HepG2 (cell line): ENCODE measurements around the gene ZNF584.

ENCODE experiments used
- CTCF ChIP-seq: sonication (generic); formaldehyde crosslinking; IDR thresholded peaks from 2 replicates; pipeline ENCODE4 v1.5.0; 2020; ENCODE audit warnings: mild to moderate bottlenecking, missing genetic modification reagents, moderate library complexity
- POLR2AphosphoS5 ChIP-seq: IDR thresholded peaks from 2 replicates; pipeline ENCODE4 v1.6.1; 2012; ENCODE audit warnings: low read depth, low read length
- ZBTB7A ChIP-seq: sonication (generic); formaldehyde crosslinking; IDR thresholded peaks from 2 replicates; pipeline ENCODE4 v1.8.0; 2022; ENCODE audit warnings: mild to moderate bottlenecking, missing genetic modification reagents

GRCh38 chr19:58434217-58434616 is 25.8 kb downstream of the ZNF584 start:
- no peak for TF ChIP-seq POLR2AphosphoS5
- TF ChIP-seq CTCF (CRISPR knock-in tag) = no peak
- TF ChIP-seq ZBTB7A = no peak
